ENCODE measurements around the gene FREM1. TPM values are rescaled to one million over a fixed set of nuclear protein-coding genes. Genes with fewer than 3 reads are reported as not detected.

FREM1 gene
- total RNA-seq, 1 donor from 2014 or later, result 1.4 TPM

DNA sequence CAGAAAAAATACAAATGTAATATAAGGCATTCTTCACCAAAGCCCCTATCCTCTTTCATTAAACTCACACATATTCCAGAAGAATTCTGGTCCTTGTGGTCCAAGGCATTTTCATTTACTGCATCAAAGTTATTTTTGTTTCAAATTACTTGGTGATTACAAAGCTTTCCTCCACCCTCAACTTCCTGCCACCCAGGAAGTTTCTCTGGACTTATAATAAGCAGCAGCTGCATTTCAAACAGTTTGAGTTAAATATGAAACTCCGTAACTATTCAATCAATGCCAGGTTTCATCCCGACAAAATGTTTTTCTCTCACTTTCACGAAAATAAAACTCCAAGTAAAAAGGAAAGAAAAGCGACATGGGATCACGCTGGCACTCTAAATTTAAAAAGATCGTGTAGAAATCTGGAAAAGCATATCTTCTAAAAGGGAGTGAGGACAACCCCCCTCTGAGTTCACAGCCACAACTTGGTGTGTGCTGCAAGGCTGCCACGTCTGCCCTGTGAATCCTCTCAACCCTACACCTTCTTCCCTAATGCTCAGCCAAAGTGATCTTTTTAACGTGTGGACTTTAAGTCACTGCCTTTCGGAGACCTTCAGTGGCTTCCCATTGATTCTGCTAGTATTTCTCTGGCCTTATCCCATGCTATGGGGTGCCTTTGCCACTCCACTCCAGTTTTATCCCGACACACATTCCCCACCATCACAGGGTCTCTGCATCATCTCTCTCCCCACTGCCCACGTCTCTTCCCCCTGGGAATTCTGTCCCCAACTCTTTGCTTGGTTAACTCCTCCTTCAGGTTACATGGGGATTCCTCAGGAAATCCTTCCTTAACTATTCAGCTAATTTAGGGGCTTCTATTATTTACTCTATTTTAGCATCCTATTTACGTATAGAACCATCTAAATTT is 96.6 kb downstream of the FREM1 start:
- DNase-seq, result no peak

DNA sequence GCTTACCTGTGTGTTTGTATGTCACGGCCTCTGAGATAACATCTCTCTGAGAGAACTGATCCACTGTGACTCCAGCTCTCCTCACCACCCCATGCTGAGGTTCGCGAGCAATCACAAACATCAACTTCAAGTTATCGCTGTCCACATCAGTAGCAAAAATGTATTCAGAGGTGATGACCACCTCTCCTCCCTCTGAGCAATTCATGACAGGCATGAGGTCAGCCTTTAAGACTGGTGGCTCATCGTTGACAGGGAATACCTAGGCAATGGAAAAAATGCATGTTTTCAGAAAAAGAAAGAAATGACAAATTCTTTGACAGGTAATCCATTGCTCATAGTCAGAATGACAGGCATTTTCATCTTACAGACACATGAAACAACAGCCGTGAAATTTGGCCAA is 97.4 kb downstream of the FREM1 start:
- no peak for DNase-seq

DNA sequence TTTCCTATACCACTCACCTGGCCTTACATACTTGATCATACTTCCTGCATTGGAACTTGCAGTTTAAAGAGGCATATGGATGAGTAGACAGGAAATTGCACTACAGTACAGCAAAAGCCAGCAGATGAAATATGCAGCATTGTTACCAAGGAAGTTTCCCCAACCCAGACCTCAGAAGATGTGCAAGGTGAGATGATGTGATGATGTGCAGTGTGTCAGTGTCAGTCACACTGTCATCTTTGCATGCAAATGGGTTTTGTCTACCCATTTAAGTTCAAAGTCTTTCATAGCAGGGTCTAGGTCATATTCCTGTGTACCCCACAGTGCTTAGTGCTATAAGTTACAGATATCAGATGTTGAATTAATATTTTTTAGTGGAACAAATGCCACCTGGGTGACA is 98.4 kb downstream of the FREM1 start:
- no peak for DNase-seq

DNA sequence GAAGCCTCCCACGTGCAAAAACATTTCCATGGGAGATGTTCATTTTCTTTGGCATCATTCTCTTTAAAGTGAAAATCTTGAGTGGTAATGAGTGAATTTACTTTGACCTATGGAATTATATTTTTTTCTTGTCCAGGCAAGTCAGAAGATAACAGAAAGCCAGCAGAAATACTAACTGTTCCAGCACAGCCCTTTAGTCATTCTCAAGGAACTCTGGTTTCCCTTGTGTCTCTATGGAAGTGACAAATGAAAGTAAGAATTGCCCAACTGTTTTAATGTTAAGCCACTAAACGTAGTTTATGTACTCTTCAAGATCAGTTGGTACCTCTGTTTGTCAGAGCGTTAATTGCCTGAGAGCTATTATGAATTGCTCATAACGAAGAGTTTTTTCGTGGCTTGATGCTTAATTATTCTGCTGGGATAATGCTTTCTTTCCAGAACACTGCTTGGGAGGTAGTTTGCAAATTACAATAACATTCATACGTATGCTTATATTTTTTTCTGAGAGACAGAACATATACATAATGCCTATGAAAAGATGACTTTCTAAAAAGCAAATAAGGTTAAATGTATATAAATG is 103.2 kb downstream of the FREM1 start:
- DNase-seq, result no peak

DNA sequence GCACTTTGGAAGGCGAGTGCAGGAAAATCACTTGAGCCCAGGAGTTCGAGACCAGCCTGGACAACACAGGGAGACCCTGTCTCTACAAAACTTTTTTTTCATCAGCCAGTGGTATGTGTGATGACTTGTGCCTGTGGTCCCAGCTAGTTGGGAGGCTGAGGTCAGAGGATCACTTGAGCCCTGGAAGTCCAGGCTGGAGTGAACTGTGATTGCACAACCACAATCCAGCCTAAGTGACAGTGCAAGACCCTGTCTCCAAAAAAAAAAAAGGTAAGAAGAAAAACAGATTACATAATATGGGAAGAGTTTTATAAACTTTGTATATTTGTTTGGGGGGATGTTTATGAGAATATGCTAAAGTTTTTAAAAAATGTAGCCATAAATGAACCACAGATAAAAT is 111.2 kb downstream of the FREM1 start:
- DNase-seq, result no peak

DNA sequence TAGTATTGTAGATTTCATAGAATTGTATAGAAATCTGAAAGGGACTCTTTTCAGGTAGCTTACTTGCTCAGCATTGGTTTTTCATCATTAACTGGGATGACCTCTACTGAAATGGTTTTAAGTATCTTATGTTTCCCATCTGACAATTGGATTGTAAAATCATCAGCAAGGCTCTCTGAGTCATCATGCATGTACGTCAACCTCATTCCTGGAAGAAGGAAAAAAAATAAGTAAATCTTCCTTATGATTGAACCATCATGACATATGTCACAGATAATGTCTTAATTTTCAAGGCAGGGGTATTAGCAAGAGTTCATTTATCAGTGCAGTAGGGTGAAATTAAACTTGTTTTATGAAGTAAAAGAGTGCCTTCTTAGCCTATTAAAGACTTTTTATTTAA is 112.8 kb downstream of the FREM1 start:
- DNase-seq, result no peak

DNA sequence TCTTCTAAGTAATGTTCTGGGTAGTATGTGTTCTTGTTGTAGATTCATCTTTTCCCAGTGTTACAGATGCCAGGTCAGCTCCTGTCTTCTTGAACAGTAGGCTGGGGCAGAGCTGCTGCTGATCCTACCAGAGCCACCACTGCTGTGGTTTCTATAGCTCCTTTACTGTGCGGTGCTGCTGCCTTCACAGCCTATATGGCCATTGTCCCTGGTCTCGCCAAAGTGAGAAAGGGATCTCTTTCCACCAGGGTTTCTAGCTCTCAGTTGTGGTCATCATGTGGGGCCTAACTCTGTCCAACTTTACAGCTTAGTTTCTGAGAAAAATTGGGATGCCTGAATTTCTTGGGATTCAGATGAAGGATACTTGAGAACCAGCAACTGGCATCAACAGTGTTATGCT is 116.8 kb downstream of the FREM1 start:
- no peak for DNase-seq

DNA sequence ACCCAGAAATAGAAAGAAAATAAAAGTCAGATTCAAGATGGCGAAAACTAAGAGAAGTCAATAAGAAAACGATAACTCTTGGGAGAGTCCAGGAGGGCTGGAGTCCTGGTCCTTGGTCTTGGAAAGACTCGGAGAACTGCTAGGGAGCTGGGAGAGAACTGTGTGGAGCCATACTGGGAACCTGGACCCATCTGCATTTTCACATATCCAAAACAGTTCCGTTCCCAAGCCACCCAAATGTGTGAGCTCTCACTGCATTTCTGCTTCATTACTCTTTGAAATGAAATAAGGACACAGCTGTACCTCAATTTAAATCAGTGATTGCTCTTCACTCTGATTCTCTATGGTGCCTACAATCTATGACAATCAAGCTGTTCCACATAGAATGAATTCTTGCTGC is 119.6 kb downstream of the FREM1 start:
- DNase-seq, result no peak

DNA sequence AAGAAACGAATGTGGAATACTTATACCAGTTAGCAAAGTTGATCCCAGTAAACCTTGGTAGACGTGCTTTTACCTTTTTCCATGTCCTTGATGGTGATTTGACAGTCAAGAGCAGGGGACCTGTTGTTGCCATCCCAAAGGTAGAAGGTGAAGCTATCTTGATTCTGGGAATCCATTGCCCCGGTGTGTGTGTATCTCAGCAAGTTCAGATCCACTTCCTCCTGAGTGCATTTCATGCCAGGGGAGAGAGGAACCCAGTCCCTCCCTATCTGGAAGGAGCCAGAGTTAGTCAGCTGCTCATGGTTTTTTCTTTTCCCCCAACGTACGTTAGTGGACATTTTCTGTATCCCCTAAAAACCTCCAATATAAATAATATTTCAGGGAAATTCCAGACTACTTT is 121.4 kb downstream of the FREM1 start:
- no peak for DNase-seq

DNA sequence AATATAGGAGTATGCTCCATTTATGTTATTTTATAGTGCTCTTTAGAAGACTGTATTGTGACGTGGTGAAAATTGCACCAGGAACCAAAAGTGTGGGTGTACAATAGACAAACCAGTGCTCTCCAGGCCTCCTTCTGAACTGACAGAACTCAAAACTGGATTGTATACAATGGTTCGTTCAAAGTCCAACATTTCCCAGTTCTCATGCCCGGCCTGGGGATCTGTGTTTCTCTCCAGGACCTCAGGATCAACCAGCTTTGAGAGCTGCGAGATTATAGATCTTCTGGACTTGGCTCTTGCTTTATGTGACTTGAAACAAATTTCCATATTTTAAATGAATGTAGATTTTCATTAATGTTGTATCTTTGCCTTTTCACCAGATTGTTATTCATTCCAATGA is 126.9 kb downstream of the FREM1 start:
- no peak for DNase-seq

DNA sequence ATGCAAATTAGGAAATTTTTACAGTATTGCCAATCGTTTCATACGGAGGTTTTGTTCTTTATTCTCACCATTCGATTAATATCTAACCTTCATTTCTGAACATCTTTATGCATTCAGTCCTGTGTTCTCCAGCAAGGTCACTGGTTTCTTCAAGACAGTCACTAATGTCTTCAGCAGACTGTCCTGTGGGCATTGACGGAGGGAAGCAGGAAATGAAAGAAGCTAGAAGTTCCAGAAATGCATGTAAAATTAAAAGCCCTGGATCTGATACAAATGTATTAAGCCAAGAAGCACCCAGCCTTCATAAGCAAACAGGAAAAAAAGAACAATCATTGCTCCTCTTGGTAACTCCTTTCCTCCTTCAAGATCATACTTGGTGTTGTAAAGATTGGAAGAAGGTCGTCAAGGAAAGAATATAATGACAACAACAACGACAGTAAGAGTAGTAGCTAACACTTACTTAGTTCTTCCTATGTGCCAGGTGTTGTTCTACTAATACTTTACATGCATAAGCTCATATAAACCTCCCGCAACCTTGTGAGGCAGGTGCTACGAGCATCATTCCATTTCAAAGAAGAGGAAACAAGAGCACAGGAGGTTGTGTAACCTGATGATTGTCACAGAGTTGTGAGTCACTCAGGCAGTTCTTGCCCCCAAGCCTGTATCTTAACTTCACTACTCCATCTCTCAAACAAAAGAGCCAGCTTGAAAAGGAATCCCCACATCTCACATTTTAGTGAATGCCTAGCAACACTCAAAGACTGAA is 127.8 kb downstream of the FREM1 start:
- DNase-seq, result no peak

DNA sequence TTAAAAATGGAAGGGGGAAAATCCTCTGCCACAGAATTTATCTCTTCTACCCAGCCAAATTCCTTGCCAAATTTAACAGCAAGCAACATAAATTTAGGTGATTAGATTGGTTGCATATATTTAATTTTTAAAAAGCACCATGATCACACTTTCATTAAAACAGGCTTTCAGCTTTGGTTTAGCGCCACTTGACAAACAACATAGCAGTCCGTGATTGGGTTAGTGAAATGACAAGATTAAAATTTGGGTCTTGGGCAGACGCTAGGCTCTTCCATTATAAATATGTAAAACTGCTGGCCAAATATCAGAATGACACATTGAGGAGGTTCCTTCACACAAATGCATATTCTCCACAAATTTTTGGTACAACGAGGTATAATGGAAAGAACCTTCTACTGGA is 129.5 kb downstream of the FREM1 start:
- no peak for DNase-seq

DNA sequence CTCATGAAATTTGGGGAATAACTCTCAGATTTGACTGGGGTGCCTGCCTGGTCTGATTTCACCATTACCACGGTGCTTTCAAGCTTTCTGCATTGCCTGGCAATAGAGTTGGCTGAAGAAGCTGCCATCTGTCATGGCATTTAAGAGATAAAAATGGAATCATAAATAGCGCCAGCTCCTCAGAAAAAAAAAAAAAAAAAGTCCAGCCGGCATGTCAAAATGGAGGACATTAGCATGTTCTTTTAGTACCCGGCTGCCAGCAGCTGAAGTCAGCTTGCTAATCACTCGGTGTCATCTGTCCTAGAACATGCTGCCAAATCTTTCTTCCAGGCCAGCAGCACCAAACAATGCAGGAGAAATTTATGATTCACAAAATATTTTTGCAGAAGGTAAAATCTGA is 130.0 kb downstream of the FREM1 start:
- peak; percentile 27 for DNase-seq

DNA sequence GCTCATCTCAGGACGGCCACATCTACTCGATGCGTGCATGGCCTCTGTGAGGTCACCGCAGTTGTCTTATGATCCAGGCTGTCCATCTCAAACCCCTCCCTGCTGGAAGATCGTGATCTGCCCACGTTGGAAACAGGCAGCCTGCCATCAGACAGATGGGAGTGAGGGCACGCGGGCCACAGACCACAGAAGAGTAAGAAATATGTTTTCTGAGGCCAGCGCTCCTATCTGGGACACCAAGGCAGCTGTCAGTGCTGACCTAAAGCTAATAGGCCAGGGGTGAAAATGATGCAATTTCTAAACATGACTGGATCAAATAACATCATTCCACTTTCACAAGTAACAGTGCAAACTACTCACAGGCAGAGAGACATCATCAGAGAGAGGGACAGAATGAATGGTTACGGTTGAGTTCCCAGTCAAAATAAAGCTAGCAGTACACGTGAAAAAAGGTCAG is 130.6 kb downstream of the FREM1 start:
- no peak for DNase-seq

DNA sequence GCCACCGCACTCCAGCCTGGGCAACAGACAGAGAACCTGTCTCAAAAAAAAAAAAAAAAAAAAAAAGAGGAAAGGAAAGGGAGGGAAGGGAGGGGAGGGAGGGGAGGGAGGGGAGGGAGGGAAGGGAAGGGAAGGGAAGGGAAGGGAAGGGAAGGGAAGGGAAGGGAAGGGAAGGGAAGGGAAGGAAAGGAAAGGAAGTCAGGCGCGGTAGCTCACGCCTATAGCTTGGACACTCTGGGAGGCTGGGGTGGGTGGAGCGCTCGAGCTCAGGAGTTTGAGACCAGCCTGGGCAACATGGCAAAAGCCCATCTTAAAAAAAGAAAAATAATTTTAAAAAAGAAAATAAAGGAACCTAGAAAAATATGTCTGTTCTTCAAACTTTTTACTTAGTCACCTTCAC is 131.7 kb downstream of the FREM1 start:
- no peak for DNase-seq

DNA sequence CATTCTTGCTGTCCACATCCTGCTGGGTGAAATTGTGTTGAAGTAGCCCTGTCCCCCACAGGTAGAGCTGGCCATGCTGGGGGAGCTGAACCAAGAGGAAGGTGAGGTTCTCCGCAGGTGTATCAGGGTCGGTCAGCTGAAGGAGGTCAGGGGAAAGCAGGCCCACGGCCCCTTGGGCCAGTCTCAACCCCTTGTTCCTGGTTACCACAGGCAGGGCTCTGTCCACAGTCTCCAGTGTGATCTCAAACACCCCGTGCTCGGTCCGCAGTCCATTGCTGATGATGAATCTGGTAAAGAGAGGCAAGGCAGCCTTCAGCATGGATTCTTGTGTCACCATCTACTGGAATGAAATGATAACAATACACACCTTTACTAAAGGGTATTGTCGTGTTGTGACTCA is 134.3 kb downstream of the FREM1 start:
- no peak for DNase-seq

DNA sequence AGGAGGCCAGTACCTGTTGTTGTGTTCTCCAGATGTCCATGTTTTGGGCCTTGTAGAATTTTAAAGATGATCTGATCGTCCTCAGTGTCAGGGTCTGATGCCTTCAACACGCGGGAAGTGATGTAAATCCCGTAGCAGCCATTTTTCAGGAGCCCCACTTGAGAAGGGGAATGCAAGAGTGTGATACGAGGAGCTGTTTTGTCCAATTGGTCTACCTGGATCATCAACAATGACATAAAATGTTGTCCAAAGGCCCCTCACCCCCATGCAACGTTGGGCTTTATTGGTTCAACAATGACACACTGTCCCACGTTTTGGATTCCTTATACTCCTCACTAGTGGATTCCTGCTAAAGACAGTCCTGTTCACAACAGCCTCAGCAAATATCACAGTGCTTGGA is 139.6 kb downstream of the FREM1 start:
- no peak for DNase-seq

DNA sequence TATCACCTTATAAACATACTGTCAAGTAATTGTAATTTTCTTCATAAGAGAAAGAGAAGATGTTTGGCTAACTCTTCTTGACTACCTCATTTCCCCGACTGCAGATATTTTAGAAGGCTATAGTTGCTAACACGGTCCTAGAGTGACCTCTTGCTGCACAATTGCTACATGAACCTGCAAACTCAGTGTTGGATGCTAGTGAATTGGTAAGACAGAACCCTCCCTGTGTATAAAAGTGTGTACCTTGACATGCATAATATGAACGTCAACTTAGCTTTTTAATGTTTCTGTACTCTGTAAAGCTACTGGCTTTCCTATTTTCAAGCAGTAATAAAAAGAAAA is 141.0 kb downstream of the FREM1 start:
- DNase-seq, result no peak

DNA sequence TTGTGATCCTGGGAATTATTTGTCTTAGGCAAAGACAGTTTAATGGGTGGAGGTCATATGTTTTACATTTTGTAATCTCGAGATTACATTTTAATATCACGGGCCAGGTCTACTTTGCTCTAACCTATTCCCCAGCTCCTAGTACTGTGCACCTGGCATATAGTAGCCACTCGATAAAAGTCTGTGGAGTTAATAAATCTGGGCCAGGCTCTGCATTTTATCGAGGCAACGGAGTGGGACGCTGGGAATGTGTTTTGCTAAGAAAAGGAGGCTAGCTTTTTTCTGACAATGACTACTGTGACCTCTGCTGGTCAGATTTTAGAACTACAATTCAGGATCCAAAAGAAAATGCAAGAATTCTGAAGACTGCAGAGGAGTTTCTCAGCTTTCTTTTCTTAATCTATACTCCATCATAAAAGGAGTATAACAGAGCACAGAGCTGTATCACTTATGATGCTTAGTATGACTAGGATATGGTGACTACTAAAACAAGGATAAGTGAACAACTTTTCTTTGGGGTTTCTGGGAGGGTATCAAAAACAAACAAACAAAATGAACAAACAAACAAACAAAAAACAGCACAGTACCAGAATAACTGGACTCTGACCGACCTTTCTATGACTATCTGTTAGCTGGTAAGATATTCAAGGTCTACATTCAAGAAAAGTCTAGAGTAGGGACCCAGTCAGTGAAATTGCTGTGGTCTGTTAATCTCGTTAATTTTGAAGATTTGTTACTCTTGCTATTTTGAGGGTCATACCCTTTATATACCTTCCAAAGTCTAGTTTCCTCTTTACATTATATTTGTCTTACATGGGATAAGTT is 141.6 kb downstream of the FREM1 start:
- DNase-seq, result no peak

DNA sequence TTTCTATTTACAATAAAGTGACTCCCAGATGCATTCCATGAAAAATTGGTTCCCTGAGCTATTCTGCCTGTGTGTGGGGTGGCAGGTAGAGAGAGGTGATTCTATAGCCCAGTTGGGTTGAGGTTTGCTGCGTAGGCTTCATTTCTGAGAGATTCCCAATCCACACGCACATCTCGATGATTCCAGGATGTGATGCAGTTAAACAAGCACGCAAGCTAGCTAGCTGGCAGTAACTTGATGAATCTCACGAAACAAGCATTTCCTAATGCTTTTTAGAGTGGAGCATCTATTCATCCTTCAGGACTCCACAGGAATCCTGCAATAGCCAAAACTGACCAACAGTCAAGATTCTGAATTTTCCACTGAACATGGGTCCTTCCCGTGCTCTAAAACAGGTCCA is 143.9 kb downstream of the FREM1 start:
- no peak for DNase-seq

DNA sequence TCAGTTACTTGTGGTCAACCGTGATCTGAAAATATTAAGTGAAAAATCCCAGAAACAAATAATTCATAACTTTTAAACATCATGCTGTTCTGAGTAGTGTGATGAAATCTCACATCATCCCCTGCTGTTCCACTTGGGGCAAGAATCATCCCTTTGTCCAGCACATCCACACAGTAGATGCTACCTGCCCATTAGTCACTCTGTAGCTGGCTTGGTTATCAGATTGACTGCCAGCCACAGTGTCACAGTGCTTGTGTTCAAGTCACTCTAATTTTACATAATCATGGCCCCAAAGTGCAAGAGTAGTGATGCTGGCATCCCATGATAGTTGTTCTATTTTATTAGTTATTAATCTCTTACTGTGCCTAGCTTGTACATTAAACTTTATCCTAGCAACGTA is 148.6 kb downstream of the FREM1 start:
- DNase-seq, result no peak

DNA sequence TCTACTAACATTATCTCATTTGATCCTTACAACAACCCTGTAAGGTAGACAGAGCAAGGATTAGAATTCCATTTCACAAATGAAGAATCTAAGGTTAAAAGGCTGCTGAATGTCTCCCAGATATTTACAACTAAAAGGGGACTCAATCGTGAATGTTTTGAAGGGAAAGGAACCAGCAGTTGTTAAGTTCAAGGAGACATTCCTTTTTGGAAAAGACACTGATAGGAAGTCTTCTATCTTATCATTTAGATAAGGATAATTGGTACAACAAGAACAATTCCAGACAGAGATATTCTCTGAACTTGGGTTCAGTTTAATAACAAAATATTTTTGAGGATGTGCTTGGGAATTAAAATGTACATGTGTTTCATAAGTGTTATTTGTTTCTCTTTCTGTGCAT is 150.2 kb downstream of the FREM1 start:
- DNase-seq, result no peak

DNA sequence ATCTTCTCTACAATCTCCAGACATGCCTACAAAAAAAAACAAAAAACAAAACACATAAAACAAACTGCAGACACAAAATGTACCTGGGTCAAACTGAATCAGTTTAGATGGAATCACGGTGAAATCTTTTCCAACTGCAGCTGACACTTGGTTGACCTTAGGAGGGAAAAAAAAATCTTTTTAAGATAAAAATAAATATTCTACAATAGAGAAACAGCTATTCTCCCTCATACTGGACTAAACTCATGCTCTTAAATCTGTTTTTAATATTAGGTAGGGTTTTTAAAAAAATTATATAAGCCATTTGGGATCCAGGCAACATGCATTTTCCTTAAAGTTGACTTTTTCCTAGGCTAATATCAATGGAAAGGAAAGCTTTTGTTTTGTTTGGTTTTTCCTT is 153.9 kb downstream of the FREM1 start:
- DNase-seq, result no peak

Measured in occipital lobe (tissue), 2 donors.